Type B pancreatic cell (in vitro differentiated cells): Measurements from ENCODE around the gene GUCY1A2. TPM values are rescaled to one million over a fixed set of nuclear protein-coding genes. Genes with fewer than 3 reads are reported as not detected.

Source experiments
- DNase-seq: peaks from one replicate; pipeline ENCODE4 v3.0.0; 2021; ENCODE audit warnings: mixed read lengths; ENCODE audit not compliant: unreplicated experiment; ENCODE audit errors: extremely low spot score
- H3K27ac Mint-ChIP-seq: 2 replicates; pipeline ENCODE4 v1.8.0; 2021; ENCODE audit warnings: mild to moderate bottlenecking, mixed read lengths
- H3K27me3 Mint-ChIP-seq: 2 replicates; pipeline ENCODE4 v1.8.0; 2021; ENCODE audit warnings: mixed read lengths
- H3K36me3 Mint-ChIP-seq: 2 replicates; pipeline ENCODE4 v1.8.0; 2021; ENCODE audit warnings: mixed read lengths
- H3K4me1 Mint-ChIP-seq: one replicate; pipeline ENCODE4 v1.8.0; 2021; ENCODE audit warnings: mixed read lengths; ENCODE audit not compliant: unreplicated experiment
- H3K4me3 Mint-ChIP-seq: 2 replicates; pipeline ENCODE4 v1.8.0; 2021; ENCODE audit warnings: mild to moderate bottlenecking, mixed read lengths
- H3K9me3 Mint-ChIP-seq: 2 replicates; pipeline ENCODE4 v1.8.0; 2021; ENCODE audit warnings: mixed read lengths
- CTCF ChIP-seq: fragments of 200-600 bp; sonication (generic); conservative IDR thresholded peaks from 2 replicates; pipeline ENCODE4 v1.5.0; 2021; ENCODE audit warnings: antibody characterized with exemption, mild to moderate bottlenecking
- total RNA-seq: library from RNA; stranded (reverse); gene quantifications from 2 replicates; pipeline ENCODE4 v1.2.1, GENCODE V29; 2021; ENCODE audit warnings: low replicate concordance

Gene GUCY1A2
- total RNA-seq, 1 donor from 2014 or later = 13.2 TPM

- peaks cover 7% of the 10 kb centered on the region for H3K4me1 Mint-ChIP-seq
- H3K27me3 Mint-ChIP-seq = no peaks in the 10 kb centered on the region
- no peaks in the 10 kb centered on the region for H3K36me3 Mint-ChIP-seq
- TF ChIP-seq CTCF = no peak
- H3K9me3 Mint-ChIP-seq = no peaks in the 10 kb centered on the region
- DNase-seq = no peak
- peak overlapping the region; percentile 18 for H3K27ac Mint-ChIP-seq
- no peak overlapping the region for H3K4me3 Mint-ChIP-seq
Observed at GRCh38 chr11:106724293-106724892, 293.9 kb downstream of the GUCY1A2 start.

GRCh38 chr11:106723071-106723470 lies 295.2 kb downstream of the GUCY1A2 start:
- DNase-seq = no peak
- Mint-ChIP-seq H3K4me1 (peaks cover 7% of the 10 kb centered on the region), H3K36me3 (no peaks in the 10 kb centered on the region), H3K4me3 (no peak overlapping the region), H3K27ac (no peak overlapping the region), H3K9me3 (no peaks in the 10 kb centered on the region), H3K27me3 (no peaks in the 10 kb centered on the region)
- no peak for TF ChIP-seq CTCF

GRCh38 chr11:106717222-106717621 lies 301.1 kb downstream of the GUCY1A2 start:
- Mint-ChIP-seq H3K36me3 (no peaks in the 10 kb centered on the region), H3K27ac (no peak overlapping the region), H3K27me3 (no peaks in the 10 kb centered on the region), H3K9me3 (no peaks in the 10 kb centered on the region), H3K4me3 (no peak overlapping the region), H3K4me1 (peaks cover 5% of the 10 kb centered on the region)
- DNase-seq = no peak
- no peak for TF ChIP-seq CTCF

GRCh38 chr11:106714199-106714598 lies 304.1 kb downstream of the GUCY1A2 start:
- TF ChIP-seq CTCF = no peak
- Mint-ChIP-seq H3K9me3 (no peaks in the 10 kb centered on the region), H3K27ac (no peak overlapping the region), H3K27me3 (no peaks in the 10 kb centered on the region), H3K4me1 (peaks cover 5% of the 10 kb centered on the region), H3K4me3 (no peak overlapping the region), H3K36me3 (no peaks in the 10 kb centered on the region)
- no peak for DNase-seq

- TF ChIP-seq CTCF = no peak
- Mint-ChIP-seq H3K36me3 (no peaks in the 10 kb centered on the region), H3K4me1 (peaks cover 7% of the 10 kb centered on the region), H3K9me3 (peaks cover 4% of the 10 kb centered on the region), H3K27me3 (no peaks in the 10 kb centered on the region), H3K27ac (no peak overlapping the region), H3K4me3 (no peak overlapping the region)
- no peak for DNase-seq
Observed at GRCh38 chr11:106708348-106708747, 309.9 kb downstream of the GUCY1A2 start.

- no peaks in the 10 kb centered on the region for H3K27me3 Mint-ChIP-seq
- TF ChIP-seq CTCF = no peak
- H3K4me3 Mint-ChIP-seq = no peak overlapping the region
- no peaks in the 10 kb centered on the region for H3K36me3 Mint-ChIP-seq
- H3K9me3 Mint-ChIP-seq = peaks cover 4% of the 10 kb centered on the region
- peaks cover 7% of the 10 kb centered on the region for H3K4me1 Mint-ChIP-seq
- no peak for DNase-seq
- peak overlapping the region; percentile 52 for H3K27ac Mint-ChIP-seq
Observed at GRCh38 chr11:106706355-106706754, 311.9 kb downstream of the GUCY1A2 start.
